Measurements from ENCODE around the gene RPS19. TPM values are rescaled to one million over a fixed set of nuclear protein-coding genes. Genes with fewer than 3 reads are reported as not detected.

RPS19 gene
- total RNA-seq, 1 donor from 2014 or later = 1,211 TPM

- no peak for DNase-seq (ENCODE audit: low spot score)
Observed at GRCh38 chr19:41915021-41915775, 55.1 kb downstream of the RPS19 start.

GRCh38 chr19:41915776-41916414 is 55.8 kb downstream of the RPS19 start:
- no peak for DNase-seq (ENCODE audit: low spot score)

- no peak for DNase-seq (ENCODE audit: low spot score)
Observed at GRCh38 chr19:41917676-41918075, 57.6 kb downstream of the RPS19 start.

- DNase-seq (ENCODE audit: low spot score) = no peak
Observed at GRCh38 chr19:41918095-41918494, 58.0 kb downstream of the RPS19 start.

GRCh38 chr19:41918653-41919244 is 58.7 kb downstream of the RPS19 start:
- DNase-seq (ENCODE audit: low spot score) = no peak

GRCh38 chr19:41919948-41920712 is 60.1 kb downstream of the RPS19 start:
- DNase-seq (ENCODE audit: low spot score) = no peak

- no peak for DNase-seq (ENCODE audit: low spot score)
Observed at GRCh38 chr19:41920882-41921576, 61.0 kb downstream of the RPS19 start.

- DNase-seq (ENCODE audit: low spot score) = no peak
Observed at GRCh38 chr19:41921577-41922576, 61.8 kb downstream of the RPS19 start.

Other genes with a start within 250 kb of the RPS19 start
- 0.35 TPM for gene CEACAM4, start 233.2 kb upstream of the RPS19 start, total RNA-seq
- gene CEACAM7, start 172.0 kb upstream of the RPS19 start, total RNA-seq = 2.6 TPM
- gene CEACAM5, start 151.6 kb upstream of the RPS19 start, total RNA-seq = 1.2 TPM
- 61.6 TPM for gene CEACAM6, start 104.7 kb upstream of the RPS19 start, total RNA-seq
- 0.78 TPM for gene CEACAM3, start 63.7 kb upstream of the RPS19 start, total RNA-seq
- gene LYPD4, start 15.6 kb upstream of the RPS19 start, total RNA-seq = not detected
- gene DMRTC2, start 15.2 kb upstream of the RPS19 start, total RNA-seq = not detected
- gene CD79A, start 17.0 kb downstream of the RPS19 start, total RNA-seq = 0.32 TPM
- 115 TPM for gene ARHGEF1, start 22.9 kb downstream of the RPS19 start, total RNA-seq
- gene ERFL, start 68.2 kb downstream of the RPS19 start, total RNA-seq = 3.4 TPM
- gene RABAC1, start 99.1 kb downstream of the RPS19 start, total RNA-seq = 188 TPM
- gene ATP1A3, start 134.0 kb downstream of the RPS19 start, total RNA-seq = 0.60 TPM
- 9.8 TPM for gene GRIK5, start 210.0 kb downstream of the RPS19 start, total RNA-seq
- gene ZNF574, start 215.9 kb downstream of the RPS19 start, total RNA-seq = 17.1 TPM